ENCODE results near the gene LPCAT3. TPM values are rescaled to one million over a fixed set of nuclear protein-coding genes. Genes with fewer than 3 reads are reported as not detected.

Gene LPCAT3
- total RNA-seq, 1 donor from 2014 or later: 23.0 TPM

GRCh38 chr12:7061596-7061995 is 43.3 kb upstream of the LPCAT3 start:
- no peaks in the 10 kb centered on the region for H3K27me3 ChIP-seq
- H3K27ac ChIP-seq: peak overlapping the region; percentile 80 to 82
- H3K36me3 ChIP-seq: peaks cover 4 to 16% of the 10 kb centered on the region in 2 donors
- intact Hi-C loops (cut with DNase I): loop anchor here (10.0 kb wide), 1 partner anchor 123 kb away; the partner anchor contains the start of gene PEX5
- DNase-seq (ENCODE audit: low spot score in 2 of 2): no peak
- H3K9me3 ChIP-seq: no peaks in the 10 kb centered on the region
- no peak for TF ChIP-seq CTCF (IDR thresholded peaks at IDR 0.05)
- H3K4me3 ChIP-seq: peak overlapping the region; percentile 34 to 55
- peaks cover 0 to 17% of the 10 kb centered on the region in 2 donors for H3K4me1 ChIP-seq

- DNase-seq (ENCODE audit: low spot score in 2 of 2): no peak
- Histone ChIP-seq H3K4me3 (peak overlapping the region; percentile 34 to 55), H3K36me3 (peaks cover 4 to 11% of the 10 kb centered on the region in 2 donors), H3K27ac (peak overlapping the region; percentile 80 to 82), H3K4me1 (peaks cover 0 to 17% of the 10 kb centered on the region in 2 donors), H3K9me3 (no peaks in the 10 kb centered on the region), H3K27me3 (no peaks in the 10 kb centered on the region)
- no peak for TF ChIP-seq CTCF (IDR thresholded peaks at IDR 0.05)
- intact Hi-C loops (cut with DNase I): loop anchor here (10.0 kb wide), 1 partner anchor 124 kb away; the partner anchor contains the start of gene PEX5
Observed at GRCh38 chr12:7061138-7061537, 42.9 kb upstream of the LPCAT3 start.

GRCh38 chr12:7060353-7060954 is 42.2 kb upstream of the LPCAT3 start, which contains the start of gene C1S:
C1S (plus strand) TSS chr12:7060718; CDS start chr12:7061913, 1,195 bp downstream.
- Histone ChIP-seq H3K4me1 (peaks cover 0 to 17% of the 10 kb centered on the region in 2 donors), H3K9me3 (no peaks in the 10 kb centered on the region), H3K36me3 (peaks cover 4% of the 10 kb centered on the region in 2 donors), H3K27me3 (no peaks in the 10 kb centered on the region), H3K27ac (peak within 1 kb of the TSS; percentile 80 to 82), H3K4me3 (peak within 1 kb of the TSS; percentile 34 to 55)
- peak; percentile 81 to 92 (median 88) for TF ChIP-seq CTCF (IDR thresholded peaks at IDR 0.05)
- DNase-seq (ENCODE audit: low spot score in 2 of 2): peak; percentile 57 to 93
- intact Hi-C loops (cut with DNase I): loop anchor here (1.0 to 10.0 kb wide), 6 partner anchors 19 to 124 kb away; partner anchors contain the start of genes C1R, C1RL and PEX5

GRCh38 chr12:7059780-7060179 is 41.5 kb upstream of the LPCAT3 start:
- peaks cover 0 to 4% of the 10 kb centered on the region in 2 donors for H3K36me3 ChIP-seq
- H3K9me3 ChIP-seq: no peaks in the 10 kb centered on the region
- no peak for DNase-seq (ENCODE audit: low spot score in 2 of 2)
- no peaks in the 10 kb centered on the region for H3K27me3 ChIP-seq
- peak overlapping the region; percentile 61 to 79 for H3K27ac ChIP-seq
- intact Hi-C loops (cut with DNase I): loop anchor here (1.0 to 10.0 kb wide), 6 partner anchors 20 to 125 kb away; partner anchors contain the start of genes C1R, C1RL and PEX5
- TF ChIP-seq CTCF (IDR thresholded peaks at IDR 0.05): no peak
- H3K4me1 ChIP-seq: peaks cover 0 to 17% of the 10 kb centered on the region in 2 donors
- peak overlapping the region in 1 of 2 donors; percentile 55 for H3K4me3 ChIP-seq

GRCh38 chr12:7058850-7059395 is 40.6 kb upstream of the LPCAT3 start:
- TF ChIP-seq CTCF (IDR thresholded peaks at IDR 0.05): no peak
- H3K27me3 ChIP-seq: no peaks in the 10 kb centered on the region
- H3K36me3 ChIP-seq: peaks cover 0 to 4% of the 10 kb centered on the region in 2 donors
- DNase-seq (ENCODE audit: low spot score in 2 of 2): no peak
- intact Hi-C loops (cut with DNase I): no loop called here
- H3K27ac ChIP-seq: no peak overlapping the region
- no peak overlapping the region for H3K4me3 ChIP-seq
- H3K9me3 ChIP-seq: no peaks in the 10 kb centered on the region
- H3K4me1 ChIP-seq: peaks cover 0 to 17% of the 10 kb centered on the region in 2 donors
